DMS153 treated with DMSO at 0.1 percent for 48 hours (cell line): ENCODE data around the gene DNAH1.

Experiments used
- DNase-seq: peaks from one replicate; lab custom pipeline; 2025; ENCODE audit not compliant: unreplicated experiment; lab: John Stamatoyannopoulos, UW

The DNAH1 gene

GRCh38 chr3:52310861-52311575 lies 5.1 kb upstream of the DNAH1 start:
- DNase-seq = no peak

DNA sequence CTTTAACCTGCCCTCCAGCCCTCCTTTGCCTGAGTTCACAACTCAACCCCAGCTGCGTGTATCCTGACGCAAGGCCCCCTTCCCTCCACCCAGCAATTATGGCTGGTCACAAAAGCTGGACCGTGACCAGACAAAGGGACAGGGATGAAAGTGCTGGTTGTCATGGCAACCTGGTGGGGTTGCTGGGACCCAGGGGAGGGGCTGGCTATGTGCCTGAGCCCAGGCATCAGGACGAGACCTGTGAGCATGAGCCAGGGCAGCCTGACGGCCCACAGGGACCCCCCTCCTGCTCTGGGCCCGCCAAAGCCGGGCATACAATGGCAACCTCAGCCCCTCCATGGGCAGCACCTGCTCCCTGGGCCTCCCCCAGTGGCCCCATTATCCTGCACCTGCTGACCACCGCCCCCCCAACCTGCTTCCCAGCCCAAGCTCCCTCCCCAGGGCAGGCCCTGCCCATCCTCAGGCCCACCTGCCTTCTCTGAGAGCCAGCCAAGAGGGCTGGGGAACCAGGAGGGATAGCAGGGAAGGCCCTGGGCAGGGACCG lies 4.5 kb upstream of the DNAH1 start:
- no peak for DNase-seq

GRCh38 chr3:52313188-52313773 lies 2.8 kb upstream of the DNAH1 start:
- no peak for DNase-seq

DNA sequence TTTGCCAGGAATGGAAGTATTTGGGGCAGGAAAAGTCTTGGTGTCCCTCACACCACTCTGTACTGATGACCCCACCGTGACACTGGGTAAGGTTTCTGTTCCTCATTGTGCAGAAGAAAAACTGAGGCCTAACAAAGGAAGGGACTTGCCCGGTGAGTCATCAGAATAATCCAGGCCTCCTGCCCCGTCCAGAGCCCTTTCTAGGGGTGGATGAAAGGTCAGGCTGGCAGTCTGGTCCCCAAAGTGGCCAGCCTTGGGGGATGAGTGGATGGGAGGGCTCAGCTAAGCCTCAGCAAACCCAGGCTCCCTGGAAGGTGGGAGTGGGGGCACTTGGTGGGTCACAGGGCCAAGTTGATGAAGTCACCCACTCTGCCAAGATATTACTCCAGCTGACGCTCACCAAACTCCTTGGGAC lies 2.3 kb upstream of the DNAH1 start:
- DNase-seq = no peak

DNA sequence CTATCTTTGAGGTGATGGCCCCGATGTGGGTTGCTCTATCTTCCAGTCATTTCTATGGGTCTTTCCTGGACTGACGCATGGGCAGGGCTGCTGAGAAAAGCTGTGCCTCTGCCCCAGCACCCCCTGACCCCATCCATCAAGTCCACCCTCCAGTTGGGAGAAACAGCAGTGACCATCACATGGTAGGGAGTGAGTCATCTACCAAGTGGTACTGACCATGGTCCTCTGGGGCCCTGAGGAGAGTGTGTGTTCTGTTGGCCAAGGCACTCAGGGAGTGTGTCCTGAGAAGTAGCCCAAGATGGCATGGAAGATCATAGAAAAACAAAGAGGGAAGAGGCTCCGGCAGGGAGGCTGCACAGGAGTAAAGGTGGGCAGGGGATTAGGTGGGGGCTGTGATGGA lies 1.6 kb upstream of the DNAH1 start:
- DNase-seq = no peak

DNA sequence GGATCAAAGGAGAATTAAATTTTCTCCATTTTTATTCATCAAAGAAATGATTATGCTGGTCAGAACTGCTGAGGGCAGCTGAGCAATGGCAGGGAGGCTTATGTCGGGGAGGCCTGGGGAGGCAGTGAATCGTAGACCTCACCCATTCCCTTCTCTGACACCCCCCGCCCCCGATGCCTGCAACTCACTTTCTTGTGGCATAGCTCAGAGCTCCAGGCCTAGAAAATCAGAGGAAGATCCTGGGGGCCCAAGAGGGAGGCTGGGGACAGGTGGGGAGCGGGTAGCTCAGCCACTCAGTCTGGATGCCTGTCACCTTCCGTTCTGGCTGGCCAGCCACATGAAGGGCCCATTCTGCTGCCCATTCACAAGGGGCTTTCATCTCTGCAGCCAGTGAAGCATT lies 1.1 kb upstream of the DNAH1 start:
- no peak for DNase-seq

- peak; percentile 31 for DNase-seq
Observed at GRCh38 chr3:52317208-52318000, 1.3 kb downstream of the DNAH1 start.

DNA sequence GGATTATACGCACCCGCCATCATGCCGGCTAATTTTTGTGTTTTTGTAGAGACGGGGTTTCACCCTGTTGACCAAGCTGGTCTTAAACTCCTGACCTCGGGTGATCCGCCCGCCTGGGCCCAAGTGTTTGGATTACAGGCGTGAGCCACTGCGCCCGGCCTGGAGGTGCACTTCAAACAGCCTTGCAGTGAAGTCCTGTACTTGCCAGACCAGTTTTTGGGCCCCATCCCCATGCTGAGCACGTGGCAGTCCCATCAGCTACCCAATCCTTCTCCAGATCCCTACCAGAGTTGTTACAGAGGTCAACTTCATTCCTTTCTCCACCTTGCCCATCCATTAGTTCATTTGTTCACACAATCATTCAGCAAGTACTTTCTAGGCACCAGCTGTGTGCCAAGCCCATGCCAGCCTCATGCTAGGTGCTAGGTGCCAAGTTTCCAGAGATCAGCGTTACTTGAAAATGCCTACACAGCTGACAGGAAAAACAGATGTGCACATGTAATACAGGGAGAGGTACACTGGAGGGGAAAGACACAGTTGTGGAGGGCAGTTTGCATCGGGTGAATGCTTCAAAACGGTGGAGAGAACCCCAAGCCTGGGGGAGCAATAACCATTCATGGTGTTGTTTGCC lies 2.2 kb downstream of the DNAH1 start:
- no peak for DNase-seq

GRCh38 chr3:52319921-52320595 lies 3.9 kb downstream of the DNAH1 start:
- no peak for DNase-seq

GRCh38 chr3:52321481-52321880 lies 5.4 kb downstream of the DNAH1 start:
- DNase-seq = no peak

- no peak for DNase-seq
Observed at GRCh38 chr3:52322466-52322865, 6.3 kb downstream of the DNAH1 start.

DNA sequence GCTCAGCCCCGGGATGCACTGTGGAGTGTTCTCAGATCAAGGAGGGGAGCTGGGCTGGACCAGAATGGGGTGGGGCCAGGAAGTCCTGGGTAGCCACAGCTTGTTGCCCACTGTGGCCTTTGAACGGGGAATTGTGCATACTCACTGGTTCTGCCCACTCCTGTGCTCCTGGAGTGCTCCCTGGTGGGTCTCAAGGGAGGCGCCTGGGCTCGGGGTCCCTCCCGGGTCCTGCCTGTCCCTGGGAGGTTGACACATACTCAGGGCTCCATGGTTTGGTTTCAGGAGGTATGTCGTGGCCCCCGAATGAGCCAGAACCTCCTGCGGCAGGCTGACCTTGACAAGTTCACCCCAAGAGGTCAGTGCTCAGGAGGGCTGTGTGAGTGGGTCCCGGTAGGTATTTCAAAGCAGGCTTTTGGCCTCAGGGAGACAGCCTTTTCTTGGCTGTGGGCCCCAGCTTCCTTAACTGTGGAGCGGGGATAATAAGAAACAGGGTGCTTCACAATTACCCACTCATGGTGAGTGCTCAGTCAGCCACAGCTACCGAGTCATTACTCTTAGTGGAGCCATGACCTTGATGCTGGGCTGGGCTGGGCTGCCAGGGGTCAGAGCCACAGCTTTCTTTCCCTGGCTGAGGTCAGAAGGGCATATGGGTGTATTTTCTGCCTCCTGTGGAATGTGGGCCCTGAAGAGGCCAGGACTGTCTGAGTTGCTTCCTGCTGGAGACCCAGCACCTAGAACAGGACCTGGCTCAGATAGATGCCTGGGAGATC lies 7.6 kb downstream of the DNAH1 start:
- no peak for DNase-seq

GRCh38 chr3:52324676-52325075 lies 8.6 kb downstream of the DNAH1 start:
- no peak for DNase-seq

DNA sequence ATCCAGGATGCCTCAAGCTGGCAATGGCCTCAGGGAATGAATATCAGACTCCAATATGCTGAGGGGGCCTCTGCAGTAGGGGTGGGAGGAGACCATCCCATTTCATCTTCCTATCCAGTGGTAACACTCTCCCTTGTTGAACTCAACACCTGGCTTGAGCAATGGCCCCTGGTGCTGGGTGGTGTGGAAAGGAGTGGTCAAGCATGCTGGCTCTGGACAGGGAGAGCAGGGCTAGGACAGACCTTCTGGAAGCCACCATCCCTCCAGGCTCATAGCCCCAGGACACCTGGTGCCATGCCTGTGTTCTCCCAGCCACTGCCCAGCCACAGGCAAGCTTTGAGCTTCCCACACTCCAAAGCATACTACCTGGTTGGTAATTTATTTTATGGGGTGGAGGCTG lies 9.6 kb downstream of the DNAH1 start:
- no peak for DNase-seq

- no peak for DNase-seq
Observed at GRCh38 chr3:52326976-52327375, 10.9 kb downstream of the DNAH1 start.

DNA sequence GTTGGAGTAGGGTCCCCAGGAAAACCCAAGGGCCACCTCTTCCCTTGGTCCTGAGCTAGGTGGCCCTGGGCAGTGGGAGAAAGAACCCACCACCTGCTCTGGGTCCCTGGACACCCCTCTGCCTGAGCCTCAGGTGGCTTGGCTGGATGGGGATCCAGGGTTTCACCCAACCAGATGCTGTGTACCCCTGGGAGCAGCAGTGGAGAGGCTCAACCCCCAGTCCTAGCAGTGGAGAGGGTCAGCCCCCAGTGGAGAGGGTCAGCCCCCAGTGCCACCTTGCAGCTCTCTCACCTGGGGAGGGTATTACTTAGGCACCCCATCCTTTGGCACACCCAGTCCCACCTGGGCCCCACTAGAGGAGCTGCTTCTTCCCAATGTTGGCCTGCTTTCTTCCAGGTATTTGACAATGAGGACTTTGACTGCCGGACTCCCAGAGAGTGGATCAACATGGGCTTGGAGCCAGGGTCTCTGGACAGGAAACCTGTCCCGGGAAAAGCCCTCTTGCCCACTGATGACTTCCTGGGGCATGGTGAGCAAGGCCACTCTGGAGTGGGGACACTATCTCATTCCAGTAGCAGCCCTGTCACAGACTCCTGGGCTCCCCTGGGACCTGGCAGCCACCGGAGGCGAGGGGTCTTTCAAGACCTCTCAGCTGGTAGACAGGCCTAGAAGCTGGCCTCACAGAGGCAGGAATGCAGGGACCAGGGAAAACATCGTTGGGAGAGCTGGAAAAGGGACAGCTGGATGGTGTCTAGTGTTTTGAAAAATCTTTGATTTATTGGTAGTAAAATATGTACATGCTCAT lies 11.6 kb downstream of the DNAH1 start:
- DNase-seq = no peak

- no peak for DNase-seq
Observed at GRCh38 chr3:52328536-52329080, 12.5 kb downstream of the DNAH1 start.

GRCh38 chr3:52330194-52330805 lies 14.2 kb downstream of the DNAH1 start:
- DNase-seq = no peak

- DNase-seq = no peak
Observed at GRCh38 chr3:52331091-52331490, 15.0 kb downstream of the DNAH1 start.
